Suprapubic skin (tissue), 4 donors: ENCODE measurements around the gene PLBD2. TPM values are rescaled to one million over a fixed set of nuclear protein-coding genes. Genes with fewer than 3 reads are reported as not detected.

Experiments used
- DNase-seq, 2 donors: peaks; one replicate each; pipeline ENCODE4 v3.0.0-alpha.2; 2019; ENCODE audit warnings: low spot score in 2 of 2
- H3K27ac ChIP-seq: fragments of 200-600 bp; sonication (generic); one replicate; pipeline ENCODE4 v1.5.1; 2019
- H3K27me3 ChIP-seq: fragments of 200-600 bp; sonication (generic); one replicate; pipeline ENCODE4 v1.5.1; 2019
- H3K36me3 ChIP-seq: fragments of 200-600 bp; sonication (generic); one replicate; pipeline ENCODE4 v1.5.1; 2019
- H3K4me1 ChIP-seq: fragments of 200-600 bp; sonication (generic); one replicate; pipeline ENCODE4 v1.5.1; 2019
- H3K4me3 ChIP-seq: fragments of 200-600 bp; sonication (generic); one replicate; pipeline ENCODE4 v1.5.1; 2019; ENCODE audit warnings: mild to moderate bottlenecking
- H3K9me3 ChIP-seq: fragments of 200-600 bp; sonication (generic); one replicate; pipeline ENCODE4 v1.5.1; 2019
- CTCF ChIP-seq, 2 donors: fragments of 200-600 bp in 1 of 2; fragments of 450-650 bp in 1 of 2; sonication (generic) in 1 of 2; IDR thresholded peaks; one replicate each; pipeline ENCODE4 v1.5.1; 2016 to 2019; ENCODE audit warnings: antibody characterized with exemption in 2 of 2, mild to moderate bottlenecking in 1 of 2, moderate library complexity in 1 of 2
- EP300 ChIP-seq: sonication (generic); formaldehyde crosslinking; IDR thresholded peaks from one replicate; pipeline ENCODE4 v1.6.1; 2017; ENCODE audit warnings: antibody characterized with exemption
- POLR2A ChIP-seq, 2 donors: fragments of 450-650 bp; IDR thresholded peaks; one replicate each; pipeline ENCODE4 v1.6.1; 2017; ENCODE audit warnings: antibody characterized with exemption in 2 of 2, mild to moderate bottlenecking in 2 of 2, moderate library complexity in 2 of 2
- POLR2AphosphoS5 ChIP-seq, 3 donors: sonication (generic); formaldehyde crosslinking; IDR thresholded peaks; one replicate each; pipeline ENCODE4 v1.6.1; 2017; ENCODE audit warnings: antibody characterized with exemption in 3 of 3
- WGBS: methylation state at CpG from one replicate; pipeline ENCODE4 v1.1.5; 2018; 5-methylcytosine and 5-hydroxymethylcytosine counted together
- total RNA-seq, 4 donors: library from RNA; depleted of rRNA; stranded (reverse); fragments of >200 nt; gene quantifications; one replicate each; pipeline ENCODE4 v1.1.0, GENCODE V29; 2016

The PLBD2 gene
- total RNA-seq, 4 donors from 2014 or later = 22.2 to 29.2 (median 27.3) TPM

GRCh38 chr12:113392988-113393579 is 34.7 kb downstream of the PLBD2 start:
- 73% methylated on average over 6 of the region's 17 CpGs for WGBS
- no peak for DNase-seq
- peaks cover 8% of the 10 kb centered on the region for H3K27me3 ChIP-seq
- H3K27ac ChIP-seq = no peak overlapping the region
- H3K36me3 ChIP-seq = peaks cover 35% of the 10 kb centered on the region
- H3K4me3 ChIP-seq = no peak overlapping the region
- no peak for TF ChIP-seq EP300
- TF ChIP-seq CTCF (IDR thresholded peaks at IDR 0.05) = no peak
- no peak for TF ChIP-seq POLR2A (IDR thresholded peaks at IDR 0.05)
- TF ChIP-seq POLR2AphosphoS5 (IDR thresholded peaks at IDR 0.05) = no peak
- no peaks in the 10 kb centered on the region for H3K4me1 ChIP-seq
- H3K9me3 ChIP-seq = no peaks in the 10 kb centered on the region

- DNase-seq = no peak
- Histone ChIP-seq H3K4me1 (no peaks in the 10 kb centered on the region), H3K4me3 (no peak overlapping the region), H3K36me3 (peaks cover 29% of the 10 kb centered on the region), H3K27ac (no peak overlapping the region), H3K9me3 (no peaks in the 10 kb centered on the region), H3K27me3 (peaks cover 11% of the 10 kb centered on the region)
- 91% methylated on average over 5 of the region's 5 CpGs for WGBS
- TF ChIP-seq EP300 (no peak), CTCF (IDR thresholded peaks at IDR 0.05) (no peak), POLR2AphosphoS5 (IDR thresholded peaks at IDR 0.05) (no peak), POLR2A (IDR thresholded peaks at IDR 0.05) (no peak)
Observed at GRCh38 chr12:113393749-113394148, 35.4 kb downstream of the PLBD2 start.

GRCh38 chr12:113395119-113395518 is 36.7 kb downstream of the PLBD2 start:
- H3K27me3 ChIP-seq = peaks cover 20% of the 10 kb centered on the region
- H3K27ac ChIP-seq = no peak overlapping the region
- WGBS = 92% methylated on average over 2 of the region's 5 CpGs
- H3K9me3 ChIP-seq = no peaks in the 10 kb centered on the region
- no peak overlapping the region for H3K4me3 ChIP-seq
- DNase-seq = no peak
- H3K4me1 ChIP-seq = no peaks in the 10 kb centered on the region
- TF ChIP-seq CTCF (IDR thresholded peaks at IDR 0.05) (no peak), POLR2A (IDR thresholded peaks at IDR 0.05) (no peak), EP300 (no peak), POLR2AphosphoS5 (IDR thresholded peaks at IDR 0.05) (no peak)
- H3K36me3 ChIP-seq = peaks cover 15% of the 10 kb centered on the region

- Histone ChIP-seq H3K4me1 (no peaks in the 10 kb centered on the region), H3K9me3 (no peaks in the 10 kb centered on the region), H3K27me3 (peaks cover 23% of the 10 kb centered on the region), H3K27ac (no peak overlapping the region), H3K4me3 (no peak overlapping the region), H3K36me3 (peaks cover 4% of the 10 kb centered on the region)
- TF ChIP-seq POLR2AphosphoS5 (IDR thresholded peaks at IDR 0.05) (no peak), CTCF (IDR thresholded peaks at IDR 0.05) (no peak), POLR2A (IDR thresholded peaks at IDR 0.05) (no peak), EP300 (no peak)
- DNase-seq = no peak
Observed at GRCh38 chr12:113396200-113396599, 37.8 kb downstream of the PLBD2 start.

- H3K27ac ChIP-seq = no peak overlapping the region
- no peak overlapping the region for H3K4me3 ChIP-seq
- H3K36me3 ChIP-seq = no peaks in the 10 kb centered on the region
- TF ChIP-seq POLR2A (IDR thresholded peaks at IDR 0.05) (no peak), CTCF (IDR thresholded peaks at IDR 0.05) (no peak), EP300 (no peak), POLR2AphosphoS5 (IDR thresholded peaks at IDR 0.05) (no peak)
- DNase-seq = no peak
- H3K4me1 ChIP-seq = no peaks in the 10 kb centered on the region
- no peaks in the 10 kb centered on the region for H3K9me3 ChIP-seq
- WGBS = 77% methylated on average over 9 of the region's 16 CpGs
- peaks cover 23% of the 10 kb centered on the region for H3K27me3 ChIP-seq
Observed at GRCh38 chr12:113396828-113397496, 38.6 kb downstream of the PLBD2 start.
